ENCODE results near the gene BCKDHA. TPM values are rescaled to one million over a fixed set of nuclear protein-coding genes. Genes with fewer than 3 reads are reported as not detected.

BCKDHA gene
- total and polyA plus RNA-seq, 2 experiments from 2014 or later: 30.3 to 39.6 TPM

- Histone ChIP-seq H2AFZ (peak within 1 kb of the TSS; percentile 80), H3K4me3 (peak within 1 kb of the TSS; percentile 64), H3K36me3 (replicated peaks; ENCODE audit: insufficient read depth, low read depth) (no peaks in the 10 kb centered on the region), H3K4me2 (peak within 1 kb of the TSS; percentile 78), H3K79me2 (peaks cover 10% of the 10 kb centered on the region), H3K27ac (peak within 1 kb of the TSS; percentile 96), H3K4me1 (ENCODE audit: insufficient read depth) (no peaks in the 10 kb centered on the region), H3K9me2 (replicated peaks; ENCODE audit: insufficient read depth) (no peaks in the 10 kb centered on the region), H4K20me1 (ENCODE audit: insufficient read depth, poor library complexity, severe bottlenecking) (no peaks in the 10 kb centered on the region), H3K27me3 (no peaks in the 10 kb centered on the region), H3K9me3 (ENCODE audit: low read depth) (no peaks in the 10 kb centered on the region)
- TF ChIP-seq EZH2phosphoT487 (IDR thresholded peaks at IDR 0.05; ENCODE audit: low read depth, severe bottlenecking, unreplicated experiment) (no peak), EZH2 (IDR thresholded peaks at IDR 0.05; ENCODE audit: borderline replicate concordance) (no peak), CTCF (IDR thresholded peaks at IDR 0.05; ENCODE audit: poor library complexity) (peak; percentile 54)
- 4% methylated on average over 40 of the region's 40 CpGs for WGBS (ENCODE audit: low lambda C conversion rate, missing lambda C conversion rate)
- DNase-seq (ENCODE audit: low spot score): peak; percentile 99
These were observed 42.0 kb downstream of the BCKDHA start, which contains the start of gene DMAC2 for GRCh38 chr19:41439441-41440222. DMAC2 (minus strand) TSS chr19:41439912; CDS start chr19:41439899, 13 bp downstream.

- Histone ChIP-seq H3K9me2 (replicated peaks; ENCODE audit: insufficient read depth) (no peaks in the 10 kb centered on the region), H3K79me2 (peaks cover 10% of the 10 kb centered on the region), H3K27me3 (no peaks in the 10 kb centered on the region), H4K20me1 (ENCODE audit: insufficient read depth, poor library complexity, severe bottlenecking) (no peaks in the 10 kb centered on the region), H3K4me2 (no peak overlapping the region), H3K4me1 (ENCODE audit: insufficient read depth) (no peaks in the 10 kb centered on the region), H3K36me3 (replicated peaks; ENCODE audit: insufficient read depth, low read depth) (no peaks in the 10 kb centered on the region), H3K9me3 (ENCODE audit: low read depth) (no peaks in the 10 kb centered on the region), H3K27ac (no peak overlapping the region), H3K4me3 (no peak overlapping the region), H2AFZ (no peak overlapping the region)
- 79% methylated on average over 15 of the region's 15 CpGs for WGBS (ENCODE audit: low lambda C conversion rate, missing lambda C conversion rate)
- DNase-seq (ENCODE audit: low spot score): no peak
- TF ChIP-seq EZH2 (IDR thresholded peaks at IDR 0.05; ENCODE audit: borderline replicate concordance) (no peak), CTCF (IDR thresholded peaks at IDR 0.05; ENCODE audit: poor library complexity) (no peak), EZH2phosphoT487 (IDR thresholded peaks at IDR 0.05; ENCODE audit: low read depth, severe bottlenecking, unreplicated experiment) (no peak)
These were observed 43.8 kb downstream of the BCKDHA start for GRCh38 chr19:41441321-41441945.

GRCh38 chr19:41442473-41443355 is 45.1 kb downstream of the BCKDHA start, which contains the start of gene ERICH4:
ERICH4 (plus strand) TSS chr19:41443156; CDS start chr19:41443170, 14 bp downstream.
- 69% methylated on average over 7 of the region's 7 CpGs for WGBS (ENCODE audit: low lambda C conversion rate, missing lambda C conversion rate)
- no peaks in the 10 kb centered on the region for H3K9me3 ChIP-seq (ENCODE audit: low read depth)
- peak within 1 kb of the TSS; percentile 51 for H3K27ac ChIP-seq
- no peaks in the 10 kb centered on the region for H3K4me1 ChIP-seq (ENCODE audit: insufficient read depth)
- H2AFZ ChIP-seq: no peak within 1 kb of the TSS
- no peak within 1 kb of the TSS for H3K4me3 ChIP-seq
- peaks cover 1% of the 10 kb centered on the region for H3K27me3 ChIP-seq
- no peaks in the 10 kb centered on the region for H3K9me2 ChIP-seq (replicated peaks; ENCODE audit: insufficient read depth)
- no peaks in the 10 kb centered on the region for H4K20me1 ChIP-seq (ENCODE audit: insufficient read depth, poor library complexity, severe bottlenecking)
- TF ChIP-seq CTCF (IDR thresholded peaks at IDR 0.05; ENCODE audit: poor library complexity): no peak
- no peak for TF ChIP-seq EZH2 (IDR thresholded peaks at IDR 0.05; ENCODE audit: borderline replicate concordance)
- TF ChIP-seq EZH2phosphoT487 (IDR thresholded peaks at IDR 0.05; ENCODE audit: low read depth, severe bottlenecking, unreplicated experiment): no peak
- peak within 1 kb of the TSS; percentile 44 for H3K4me2 ChIP-seq
- H3K79me2 ChIP-seq: peaks cover 10% of the 10 kb centered on the region
- DNase-seq (ENCODE audit: low spot score): no peak
- H3K36me3 ChIP-seq (replicated peaks; ENCODE audit: insufficient read depth, low read depth): no peaks in the 10 kb centered on the region

Measured in hepatocyte (in vitro differentiated cells).